ENCODE measurements around the gene ABCB11.
"Not testable (repeated sequence)": the region's sequence is repeated elsewhere in the genome, so short reads cannot be mapped to it uniquely, and the experiment has no call there.

Gene ABCB11

DNA sequence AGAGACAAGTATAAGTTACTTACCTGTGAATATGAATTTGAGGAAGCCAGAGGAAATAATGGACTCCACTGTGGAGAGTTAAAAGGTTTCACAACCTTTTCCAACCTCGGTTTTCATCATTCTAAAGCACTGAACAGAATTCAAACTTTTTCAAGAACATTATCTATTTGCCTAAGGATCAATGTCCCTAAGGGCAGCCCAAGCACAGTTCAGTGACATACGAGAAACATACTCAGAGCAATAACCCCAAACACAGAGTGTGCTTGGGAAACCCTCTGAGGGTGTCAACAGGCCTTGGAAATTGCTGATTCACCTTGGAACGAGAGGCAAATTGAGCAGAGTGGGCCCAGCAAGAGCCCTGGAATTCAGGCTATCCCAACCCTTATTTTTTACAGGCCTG is at the start of gene ABCB11:
ABCB11 (minus strand) TSS at position 123 of the 400 bp plus-strand sequence. CDS start 13,199 bp downstream, outside the sequence.
- DNase-seq: no peak

GRCh38 chr2:169080250-169081069 is 49.3 kb upstream of the ABCB11 start:
- DNase-seq: no peak

DNA sequence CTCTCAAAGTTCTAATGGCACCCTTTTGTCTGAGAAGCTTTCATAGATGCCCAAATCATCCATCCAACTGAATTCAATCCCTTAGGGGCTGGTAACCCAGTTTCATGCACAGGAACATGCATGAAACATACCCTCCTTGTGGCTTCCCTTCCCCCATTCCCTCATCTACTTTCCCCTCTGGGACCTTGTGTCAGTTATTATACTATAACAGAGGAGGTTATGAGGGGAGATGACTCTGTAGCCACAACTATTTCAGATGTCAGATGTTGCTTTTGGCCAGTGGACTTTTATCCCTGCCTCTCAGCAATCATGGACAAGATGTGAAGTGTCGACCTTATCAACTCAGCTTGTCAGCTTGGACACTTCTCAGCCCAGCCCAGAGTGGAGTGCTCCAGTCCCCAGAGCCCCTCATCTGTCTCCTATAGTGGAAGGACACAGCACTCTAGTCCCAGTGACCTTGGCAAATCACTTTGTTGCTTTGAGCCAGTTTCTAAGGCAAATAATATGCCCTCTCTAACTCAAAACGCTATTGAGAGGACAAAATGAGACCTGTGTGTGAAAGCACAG is 46.6 kb upstream of the ABCB11 start:
- DNase-seq: no peak

GRCh38 chr2:169073963-169074751 is 43.0 kb upstream of the ABCB11 start:
- DNase-seq: no peak

DNA sequence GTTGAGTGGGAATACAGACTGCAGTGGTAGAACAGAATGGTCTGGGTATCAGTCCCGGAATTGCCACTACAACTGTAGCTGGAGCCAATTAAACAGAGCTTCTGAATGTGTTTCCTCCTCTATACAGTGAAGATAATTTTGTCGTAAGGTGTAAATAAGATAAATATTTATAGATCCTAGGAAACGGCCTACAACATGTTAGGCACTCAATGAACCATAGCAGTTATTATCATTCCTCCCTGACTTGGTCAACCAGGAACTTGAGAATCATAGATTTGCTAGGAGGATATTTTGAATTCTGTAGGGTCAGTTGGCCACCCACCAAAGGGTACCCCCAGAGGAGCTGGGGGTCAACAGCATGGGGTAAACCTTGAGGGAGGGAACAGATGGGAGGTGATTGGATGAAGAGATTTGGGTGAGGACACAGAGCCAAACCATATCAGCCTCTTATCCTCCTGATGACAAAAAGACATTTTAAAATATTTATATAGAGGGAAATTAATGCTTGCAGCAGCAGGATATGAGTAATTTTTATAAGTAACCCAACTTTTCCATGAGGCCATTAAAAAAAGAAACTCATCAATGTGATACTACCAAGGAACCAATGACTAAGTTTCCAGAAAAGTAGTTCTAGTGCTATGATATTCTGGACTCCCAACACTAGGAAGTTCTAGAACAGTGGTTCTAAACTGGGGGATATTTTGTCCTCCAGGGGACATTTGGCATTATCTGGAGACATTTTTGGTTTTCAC is 42.3 kb upstream of the ABCB11 start:
- no peak for DNase-seq

GRCh38 chr2:169072163-169072925 is 41.2 kb upstream of the ABCB11 start:
- DNase-seq: no peak

- DNase-seq: no peak
Measured at GRCh38 chr2:169071455-169071854, 40.3 kb upstream of the ABCB11 start.

- no peak for DNase-seq
Measured at GRCh38 chr2:169069833-169070232, 38.7 kb upstream of the ABCB11 start.

- no peak for DNase-seq
Measured at GRCh38 chr2:169069341-169069740, 38.2 kb upstream of the ABCB11 start, which contains the start of gene DHRS9. Gene DHRS9 (plus strand): TSS chr2:169069563. CDS start chr2:169081582, 12,019 bp downstream.

DNA sequence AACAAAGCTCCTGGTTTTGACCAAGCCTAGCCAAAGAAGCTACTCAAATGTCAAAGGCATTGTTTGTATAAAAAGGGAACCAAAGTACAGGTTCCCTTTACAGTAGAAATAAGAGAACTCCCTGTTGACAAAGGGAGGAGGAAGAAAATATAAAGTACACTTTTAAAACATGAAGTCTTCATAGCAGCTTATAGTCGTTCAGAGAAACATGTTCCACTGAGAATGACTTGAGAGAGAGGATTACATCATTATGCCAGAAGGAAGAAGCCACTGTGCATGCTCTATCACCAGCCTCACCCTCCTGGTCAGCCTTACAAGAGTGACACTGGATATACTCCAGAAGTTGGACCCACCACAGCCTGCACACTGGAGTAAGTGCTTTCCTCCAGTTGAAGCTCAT is 35.8 kb upstream of the ABCB11 start:
- no peak for DNase-seq

GRCh38 chr2:169065864-169066517 is 34.9 kb upstream of the ABCB11 start:
- DNase-seq: no peak

- no peak for DNase-seq
Measured at GRCh38 chr2:169065422-169065821, 34.3 kb upstream of the ABCB11 start.

- not testable (repeated sequence) for DNase-seq
Measured at GRCh38 chr2:169064199-169064598, 33.1 kb upstream of the ABCB11 start.

DNA sequence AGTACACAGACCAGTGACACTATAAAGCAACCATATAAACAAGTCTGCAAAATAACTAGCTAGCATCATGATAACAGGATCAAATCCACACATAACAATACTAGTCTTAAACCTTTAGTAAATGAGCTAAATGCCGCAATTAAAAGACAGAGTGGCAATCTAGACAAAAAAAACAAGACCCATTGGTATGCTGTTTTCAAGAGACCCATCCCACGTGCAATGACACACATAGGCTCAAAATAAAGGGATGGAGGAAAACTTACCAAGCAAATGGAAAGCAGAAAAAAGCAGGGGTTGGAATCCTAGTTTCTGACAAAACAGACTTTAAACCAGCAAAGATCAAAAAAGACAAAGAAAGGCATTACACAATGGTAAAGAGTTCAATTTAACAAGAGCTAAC is 23.5 kb upstream of the ABCB11 start:
- not testable (repeated sequence) for DNase-seq

DNA sequence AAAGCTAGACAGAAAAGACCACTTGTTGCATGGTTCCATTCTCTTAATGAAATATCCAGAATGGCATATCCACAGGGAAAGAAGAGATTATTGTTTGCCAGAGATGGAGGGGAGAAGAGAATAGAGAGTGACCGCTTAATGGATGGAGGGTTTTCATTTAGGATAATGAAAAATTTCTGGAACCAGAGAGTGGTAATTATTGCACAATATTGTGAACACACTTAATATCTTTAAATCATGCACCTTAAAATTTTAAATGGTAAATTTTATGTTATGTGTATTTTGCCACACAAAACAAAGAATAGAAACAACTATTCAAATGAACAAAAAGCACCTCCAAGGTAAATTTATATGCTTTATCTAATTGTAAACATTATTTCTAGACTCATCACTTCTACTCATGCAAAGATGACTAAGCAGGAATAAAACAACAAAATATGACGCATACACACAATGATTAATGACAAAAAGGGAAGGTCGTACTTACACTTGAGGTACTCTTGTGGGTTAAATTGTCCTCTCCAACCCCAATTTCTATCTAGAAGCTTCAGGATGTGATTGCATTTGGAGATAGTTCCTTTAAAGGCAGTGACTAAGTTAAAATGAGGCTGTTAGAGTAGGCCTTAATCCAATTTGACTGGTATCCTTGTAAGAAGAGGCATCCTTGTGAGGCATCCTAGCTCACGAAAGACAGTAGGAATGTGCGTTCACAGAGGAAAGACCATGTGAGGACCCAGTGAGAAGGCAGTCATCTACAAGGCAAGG is 19.5 kb upstream of the ABCB11 start:
- DNase-seq: no peak

DNA sequence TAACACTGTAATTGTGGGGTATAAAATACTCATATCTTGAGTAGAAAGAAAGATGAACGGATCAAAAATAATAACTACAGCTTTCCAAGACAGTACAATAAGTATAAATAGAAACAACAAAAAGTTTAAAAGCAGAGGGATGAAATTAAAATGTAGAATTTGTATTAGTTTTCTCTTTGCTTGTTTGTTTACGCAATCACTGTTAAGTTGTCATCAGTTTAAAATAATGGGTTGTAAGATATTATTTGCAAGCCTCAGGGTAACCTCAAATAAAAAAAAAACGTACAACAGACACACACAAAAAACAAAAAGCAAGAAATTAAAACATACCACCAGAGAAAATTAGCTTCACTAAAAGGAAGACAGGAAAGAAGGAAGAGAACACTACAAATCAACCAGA is 18.0 kb upstream of the ABCB11 start:
- DNase-seq: no peak

GRCh38 chr2:169047256-169048250 is 16.4 kb upstream of the ABCB11 start:
- DNase-seq: no peak

- DNase-seq: no peak
Measured at GRCh38 chr2:169046440-169047151, 15.5 kb upstream of the ABCB11 start.

DNA sequence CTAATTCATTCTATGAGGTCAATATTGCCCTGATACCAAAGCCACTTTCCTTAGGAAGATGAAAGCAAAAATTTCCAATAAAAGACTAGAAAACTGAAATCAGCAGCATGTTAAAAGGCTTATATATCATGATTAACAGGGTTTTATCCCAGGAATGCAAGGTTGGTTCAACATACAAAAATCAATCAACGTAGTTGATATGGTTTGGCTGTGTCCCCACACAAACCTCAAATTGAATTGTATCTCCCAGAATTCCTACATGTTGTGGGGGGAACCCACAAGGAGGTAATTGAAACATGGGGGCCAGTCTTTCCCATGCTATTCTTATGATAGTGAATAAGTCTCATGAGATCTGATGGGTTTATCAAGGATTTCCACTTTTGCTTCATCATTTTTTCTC is 11.7 kb upstream of the ABCB11 start:
- no peak for DNase-seq
